GM12874 (cell line): Measurements from ENCODE around the gene CRABP2.

ENCODE experiments used
- TF ChIP-seq, protein P1 (sequence below): IDR thresholded peaks from 2 replicates; pipeline ENCODE4 v1.5.1; 2011; ENCODE audit warnings: low read depth, mild to moderate bottlenecking, control low read depth, low read length, moderate library complexity; ENCODE audit not compliant: insufficient read depth

CRABP2 gene

DNA sequence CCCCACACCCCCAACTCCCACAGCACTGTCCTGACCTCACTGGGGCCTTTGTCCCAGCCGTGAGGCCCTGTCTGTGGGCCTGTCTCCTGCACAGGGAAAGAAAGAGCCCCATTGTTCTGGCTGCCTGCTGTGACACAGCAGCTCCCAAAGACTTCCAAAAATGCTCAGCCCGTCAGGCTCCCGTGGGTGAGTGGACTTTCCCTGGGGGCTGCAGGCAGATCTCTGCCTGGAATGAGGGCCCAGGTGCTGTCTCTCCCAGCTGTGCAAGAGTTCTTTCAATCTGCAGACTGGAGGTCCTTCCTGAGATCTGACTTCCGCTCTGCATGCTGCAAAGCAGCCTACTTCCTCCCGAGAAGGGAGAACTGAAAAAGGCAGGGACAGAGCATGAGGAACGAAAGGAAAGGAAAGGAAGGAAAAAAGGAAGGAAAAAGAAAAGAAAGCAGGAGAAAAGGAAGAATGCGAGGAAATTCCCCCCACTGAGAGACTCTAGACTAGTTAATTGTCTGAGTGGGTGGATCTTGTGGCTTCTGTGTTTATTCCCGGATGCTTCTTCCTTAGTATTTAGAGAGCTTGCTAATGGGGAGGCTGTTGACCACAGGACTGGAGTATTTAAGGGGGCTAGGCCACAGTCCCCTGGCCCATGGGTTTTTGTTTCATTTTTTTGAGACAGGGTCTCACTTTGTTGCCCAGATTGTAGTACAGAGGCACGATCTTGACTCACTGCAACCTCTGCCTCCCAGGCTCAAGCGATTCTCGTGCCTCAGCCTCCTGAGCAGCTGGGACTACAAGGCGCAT, 43.2 kb downstream of the CRABP2 start:
- TF ChIP-seq, protein P1, sequence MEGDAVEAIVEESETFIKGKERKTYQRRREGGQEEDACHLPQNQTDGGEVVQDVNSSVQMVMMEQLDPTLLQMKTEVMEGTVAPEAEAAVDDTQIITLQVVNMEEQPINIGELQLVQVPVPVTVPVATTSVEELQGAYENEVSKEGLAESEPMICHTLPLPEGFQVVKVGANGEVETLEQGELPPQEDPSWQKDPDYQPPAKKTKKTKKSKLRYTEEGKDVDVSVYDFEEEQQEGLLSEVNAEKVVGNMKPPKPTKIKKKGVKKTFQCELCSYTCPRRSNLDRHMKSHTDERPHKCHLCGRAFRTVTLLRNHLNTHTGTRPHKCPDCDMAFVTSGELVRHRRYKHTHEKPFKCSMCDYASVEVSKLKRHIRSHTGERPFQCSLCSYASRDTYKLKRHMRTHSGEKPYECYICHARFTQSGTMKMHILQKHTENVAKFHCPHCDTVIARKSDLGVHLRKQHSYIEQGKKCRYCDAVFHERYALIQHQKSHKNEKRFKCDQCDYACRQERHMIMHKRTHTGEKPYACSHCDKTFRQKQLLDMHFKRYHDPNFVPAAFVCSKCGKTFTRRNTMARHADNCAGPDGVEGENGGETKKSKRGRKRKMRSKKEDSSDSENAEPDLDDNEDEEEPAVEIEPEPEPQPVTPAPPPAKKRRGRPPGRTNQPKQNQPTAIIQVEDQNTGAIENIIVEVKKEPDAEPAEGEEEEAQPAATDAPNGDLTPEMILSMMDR: no peak

DNA sequence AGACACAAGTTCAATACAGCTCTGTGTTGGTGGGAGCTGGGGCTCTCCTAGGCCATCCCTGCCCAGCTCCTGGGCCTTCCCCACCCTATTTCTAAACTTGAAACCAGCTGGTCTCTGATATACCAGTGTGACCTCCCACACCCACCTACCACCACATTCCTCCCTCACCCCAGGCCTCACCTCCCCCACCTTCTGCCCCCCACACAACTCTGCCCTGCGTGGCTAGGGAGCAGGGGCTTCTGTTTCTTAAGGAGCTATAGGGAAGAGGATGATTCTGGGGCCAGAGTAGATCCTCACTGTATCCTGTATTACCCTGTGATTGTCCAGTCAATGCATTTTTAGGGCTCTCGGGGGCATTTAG, 44.7 kb downstream of the CRABP2 start:
- TF ChIP-seq, protein P1: no peak

DNA sequence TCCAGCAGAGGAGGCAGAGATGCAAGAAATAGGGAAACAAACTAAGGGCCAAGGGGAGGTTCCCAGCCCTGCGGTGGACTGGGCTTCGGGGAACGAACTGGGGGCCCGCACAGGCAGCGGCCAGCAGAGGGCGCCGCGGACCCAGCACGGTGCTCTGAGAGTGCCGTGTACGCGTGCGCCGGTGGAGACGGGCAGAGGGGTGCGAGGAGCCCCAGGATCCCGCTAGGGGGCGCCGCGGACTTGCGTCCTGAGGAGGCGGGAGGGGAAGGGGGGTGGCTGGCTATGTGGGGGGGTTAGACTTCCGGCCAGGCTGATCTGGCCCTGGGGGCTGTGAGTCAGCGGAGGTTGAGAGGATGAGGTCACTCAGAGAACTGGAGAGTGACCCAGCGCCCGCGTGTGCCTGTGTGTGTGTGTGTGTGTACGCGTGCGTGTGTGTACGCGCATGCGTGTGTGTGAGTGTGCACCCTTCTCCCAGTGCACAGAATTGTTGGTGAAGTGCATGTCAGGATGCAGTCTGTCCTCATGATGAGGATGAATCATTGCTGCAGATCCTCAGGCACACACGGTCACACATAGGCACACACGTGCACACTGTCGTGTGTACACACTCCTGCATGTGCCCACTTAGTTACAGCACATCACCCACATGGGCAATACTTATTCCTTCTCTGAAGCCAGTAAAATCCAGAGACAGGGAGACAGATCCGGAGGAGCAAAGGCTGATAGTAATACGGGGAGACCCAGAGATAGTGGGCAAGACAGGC, 45.2 kb downstream of the CRABP2 start:
- TF ChIP-seq, protein P1: peak; percentile 99

DNA sequence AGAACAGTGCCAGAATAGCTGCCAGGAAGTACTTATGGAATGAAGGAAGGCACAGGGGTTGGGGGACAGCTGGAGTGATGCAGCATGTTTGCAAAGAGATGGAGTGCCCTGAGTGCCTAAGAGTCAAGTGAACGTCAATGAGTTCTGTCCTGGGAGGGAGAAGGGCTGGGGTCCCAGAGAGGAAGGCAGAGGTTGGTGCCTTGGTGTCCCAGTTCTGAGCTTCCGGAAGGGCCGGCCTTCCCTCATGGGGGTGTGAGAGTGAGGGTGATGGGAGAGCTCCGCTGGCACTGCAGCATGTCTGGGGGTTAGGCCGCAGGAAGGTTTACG, 45.8 kb downstream of the CRABP2 start:
- TF ChIP-seq, protein P1: no peak

DNA sequence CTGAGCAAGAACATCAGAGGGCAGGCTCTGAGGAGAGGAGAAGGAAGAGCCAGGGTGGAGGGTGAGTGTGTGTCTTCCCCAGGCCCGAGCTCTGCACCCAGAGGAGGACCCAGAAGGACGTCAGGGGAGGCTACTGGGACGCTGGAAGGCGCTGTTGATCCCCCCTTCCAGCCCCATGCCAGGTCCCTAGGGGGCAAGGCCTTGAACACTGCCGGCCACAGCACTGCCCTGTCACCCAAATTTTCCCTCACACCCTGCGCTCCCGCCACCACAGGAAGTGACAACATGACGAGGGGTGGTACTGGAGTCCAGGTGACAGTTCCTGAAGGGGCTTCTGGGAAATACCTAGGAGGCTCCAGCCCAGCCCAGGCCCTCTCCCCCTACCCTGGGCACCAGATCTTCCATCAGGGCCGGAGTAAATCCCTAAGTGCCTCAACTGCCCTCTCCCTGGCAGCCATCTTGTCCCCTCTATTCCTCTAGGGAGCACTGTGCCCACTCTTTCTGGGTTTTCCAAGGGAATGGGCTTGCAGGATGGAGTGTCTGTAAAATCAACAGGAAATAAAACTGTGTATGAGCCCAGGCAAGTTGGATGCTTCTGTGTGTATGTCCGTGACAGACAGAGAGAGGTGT, 46.3 kb downstream of the CRABP2 start:
- TF ChIP-seq, protein P1: no peak

DNA sequence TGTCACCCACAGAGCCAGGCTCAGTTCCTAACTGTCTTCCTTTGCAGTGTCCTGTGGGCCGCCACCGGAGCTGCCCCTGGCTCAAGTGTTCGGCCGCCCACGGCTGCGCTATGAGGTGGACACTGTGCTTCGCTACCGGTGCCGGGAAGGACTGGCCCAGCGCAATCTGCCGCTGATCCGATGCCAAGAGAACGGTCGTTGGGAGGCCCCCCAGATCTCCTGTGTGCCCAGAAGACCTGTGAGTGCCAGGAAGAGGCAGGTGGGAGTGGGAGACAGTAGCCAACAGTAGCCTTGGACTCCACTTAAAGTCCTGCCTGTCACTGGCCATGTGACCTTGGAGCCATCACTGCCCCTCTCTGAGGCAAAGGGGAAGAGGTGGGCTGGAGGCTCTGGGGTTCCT, 46.9 kb downstream of the CRABP2 start:
- TF ChIP-seq, protein P1: no peak

DNA sequence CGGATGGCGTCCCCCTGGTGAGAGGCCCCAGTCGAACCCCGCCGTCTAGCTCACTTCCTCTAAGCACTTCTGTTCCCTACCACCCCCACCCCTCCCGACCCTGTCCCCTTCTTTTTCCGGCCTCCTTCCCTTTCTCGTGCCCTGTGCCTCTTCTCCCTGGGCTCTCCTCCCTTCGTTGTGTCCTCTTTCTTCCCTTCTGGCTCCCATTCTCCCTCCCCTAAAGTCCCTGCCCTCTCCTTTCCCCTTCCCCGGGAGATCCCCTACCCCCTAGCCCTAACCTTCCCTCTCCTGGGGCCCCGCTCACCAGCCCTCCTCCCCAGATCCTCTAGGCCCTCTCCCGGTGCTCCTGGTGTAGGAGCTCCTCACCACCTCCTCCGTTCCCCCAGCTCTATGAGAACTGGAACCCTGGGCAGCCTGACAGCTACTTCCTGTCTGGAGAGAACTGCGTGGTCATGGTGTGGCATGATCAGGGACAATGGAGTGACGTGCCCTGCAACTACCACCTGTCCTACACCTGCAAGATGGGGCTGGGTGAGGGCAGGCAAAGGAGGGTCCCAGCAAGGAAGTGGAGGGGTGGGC, 47.6 kb downstream of the CRABP2 start:
- TF ChIP-seq, protein P1: no peak
